AG09309 (cell line): ENCODE data around the gene TMEM190.

Source experiments
- DNase-seq: peaks from one replicate; pipeline ENCODE4 v3.0.0-alpha.2; 2010; ENCODE audit warnings: low read depth
- H3K4me3 ChIP-seq: 2 replicates; pipeline ENCODE4 v1.5.1; 2011; ENCODE audit warnings: mild to moderate bottlenecking, low read depth, low read length, moderate library complexity; ENCODE audit not compliant: control insufficient read depth
- CTCF ChIP-seq: IDR thresholded peaks from 2 replicates; pipeline ENCODE4 v1.5.1; 2011; ENCODE audit warnings: mild to moderate bottlenecking, low read depth, low read length, inconsistent platforms; ENCODE audit not compliant: insufficient read depth, control insufficient read depth; ENCODE audit errors: missing control alignments

The TMEM190 gene

GRCh38 chr19:55383279-55384130 is 6.9 kb downstream of the TMEM190 start:
- H3K4me3 ChIP-seq = peak overlapping the region; percentile 43
- no peak for DNase-seq
- TF ChIP-seq CTCF = no peak

- no peak for DNase-seq
- TF ChIP-seq CTCF = no peak
- peak within 1 kb of the TSS; percentile 45 for H3K4me3 ChIP-seq
Observed at GRCh38 chr19:55384131-55384919, 7.7 kb downstream of the TMEM190 start, which contains the start of gene TMEM238. TMEM238 (minus strand) TSS chr19:55384292; CDS start chr19:55384259, 33 bp downstream.

- peak; percentile 79 for DNase-seq
- H3K4me3 ChIP-seq = peak overlapping the region; percentile 45
- no peak for TF ChIP-seq CTCF
Observed at GRCh38 chr19:55384920-55385723, 8.5 kb downstream of the TMEM190 start.

GRCh38 chr19:55385724-55386492 is 9.3 kb downstream of the TMEM190 start, which contains the start of gene RPL28:
RPL28 (plus strand) TSS chr19:55385932; CDS start chr19:55386358, 426 bp downstream.
- no peak for TF ChIP-seq CTCF

GRCh38 chr19:55386493-55386971 is 9.9 kb downstream of the TMEM190 start:
- peak overlapping the region; percentile 85 for H3K4me3 ChIP-seq
- DNase-seq = no peak
- TF ChIP-seq CTCF = no peak

More at GRCh38 chr19:55385724-55386492, 9.3 kb downstream of the TMEM190 start, which contains the start of gene RPL28:
- peak within 1 kb of the TSS; percentile 85 for H3K4me3 ChIP-seq
- DNase-seq = peak; percentile 86
